GM12872 (cell line): ENCODE results near the gene NLRP12.

Source experiments
- TF ChIP-seq, protein P1 (sequence below): IDR thresholded peaks from 3 replicates; pipeline ENCODE4 v1.5.1; 2011; ENCODE audit warnings: low read depth, mild to moderate bottlenecking, low read length, moderate library complexity; ENCODE audit not compliant: insufficient read depth

Gene NLRP12

GRCh38 chr19:53867225-53868090 is 43.3 kb upstream of the NLRP12 start, which contains the start of gene MYADM:
Gene MYADM, plus strand, starts transcription at chr19:53867883. Its CDS starts 5,647 bp downstream, at chr19:53873530.
- TF ChIP-seq, protein P1, sequence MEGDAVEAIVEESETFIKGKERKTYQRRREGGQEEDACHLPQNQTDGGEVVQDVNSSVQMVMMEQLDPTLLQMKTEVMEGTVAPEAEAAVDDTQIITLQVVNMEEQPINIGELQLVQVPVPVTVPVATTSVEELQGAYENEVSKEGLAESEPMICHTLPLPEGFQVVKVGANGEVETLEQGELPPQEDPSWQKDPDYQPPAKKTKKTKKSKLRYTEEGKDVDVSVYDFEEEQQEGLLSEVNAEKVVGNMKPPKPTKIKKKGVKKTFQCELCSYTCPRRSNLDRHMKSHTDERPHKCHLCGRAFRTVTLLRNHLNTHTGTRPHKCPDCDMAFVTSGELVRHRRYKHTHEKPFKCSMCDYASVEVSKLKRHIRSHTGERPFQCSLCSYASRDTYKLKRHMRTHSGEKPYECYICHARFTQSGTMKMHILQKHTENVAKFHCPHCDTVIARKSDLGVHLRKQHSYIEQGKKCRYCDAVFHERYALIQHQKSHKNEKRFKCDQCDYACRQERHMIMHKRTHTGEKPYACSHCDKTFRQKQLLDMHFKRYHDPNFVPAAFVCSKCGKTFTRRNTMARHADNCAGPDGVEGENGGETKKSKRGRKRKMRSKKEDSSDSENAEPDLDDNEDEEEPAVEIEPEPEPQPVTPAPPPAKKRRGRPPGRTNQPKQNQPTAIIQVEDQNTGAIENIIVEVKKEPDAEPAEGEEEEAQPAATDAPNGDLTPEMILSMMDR = no peak

DNA sequence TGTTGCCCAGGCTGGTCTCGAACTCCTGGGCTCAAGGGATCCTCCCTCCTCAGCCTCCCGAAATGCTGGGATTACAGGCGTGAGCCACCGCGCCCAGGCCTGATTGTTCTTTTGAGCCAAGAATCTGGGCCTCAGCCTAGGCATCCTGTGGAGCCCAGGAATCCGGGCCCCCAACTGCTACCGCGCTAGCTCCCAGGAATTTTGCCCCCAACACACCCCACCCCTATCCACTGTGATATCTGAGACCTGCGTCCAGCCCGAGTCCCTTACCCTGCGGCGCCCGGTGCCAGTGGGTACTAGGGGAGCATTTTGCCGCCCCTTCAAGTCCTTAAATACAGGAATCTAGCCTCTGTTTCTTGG is 42.7 kb upstream of the NLRP12 start:
- TF ChIP-seq, protein P1 = no peak

GRCh38 chr19:53865918-53866864 is 42.1 kb upstream of the NLRP12 start:
- TF ChIP-seq, protein P1 = no peak

DNA sequence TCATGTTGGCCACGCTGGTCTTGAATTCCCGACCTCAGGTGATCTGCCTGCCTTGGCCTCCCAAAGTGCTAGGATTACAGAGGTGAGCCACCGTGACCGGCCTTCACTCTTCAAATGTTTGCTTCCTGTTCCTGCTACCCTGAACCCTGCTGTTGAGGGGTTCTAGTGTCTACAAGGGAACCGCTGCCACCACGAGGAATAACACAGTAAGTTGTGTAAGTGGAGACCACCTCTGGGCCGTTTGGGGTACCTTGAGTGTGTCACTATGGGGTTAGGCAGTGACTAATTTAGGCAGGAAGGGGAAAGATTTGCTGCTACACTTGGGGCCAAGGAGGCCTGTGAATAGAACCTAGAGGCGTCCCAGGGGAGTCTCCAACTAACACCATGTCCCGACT is 41.4 kb upstream of the NLRP12 start:
- TF ChIP-seq, protein P1 = no peak

DNA sequence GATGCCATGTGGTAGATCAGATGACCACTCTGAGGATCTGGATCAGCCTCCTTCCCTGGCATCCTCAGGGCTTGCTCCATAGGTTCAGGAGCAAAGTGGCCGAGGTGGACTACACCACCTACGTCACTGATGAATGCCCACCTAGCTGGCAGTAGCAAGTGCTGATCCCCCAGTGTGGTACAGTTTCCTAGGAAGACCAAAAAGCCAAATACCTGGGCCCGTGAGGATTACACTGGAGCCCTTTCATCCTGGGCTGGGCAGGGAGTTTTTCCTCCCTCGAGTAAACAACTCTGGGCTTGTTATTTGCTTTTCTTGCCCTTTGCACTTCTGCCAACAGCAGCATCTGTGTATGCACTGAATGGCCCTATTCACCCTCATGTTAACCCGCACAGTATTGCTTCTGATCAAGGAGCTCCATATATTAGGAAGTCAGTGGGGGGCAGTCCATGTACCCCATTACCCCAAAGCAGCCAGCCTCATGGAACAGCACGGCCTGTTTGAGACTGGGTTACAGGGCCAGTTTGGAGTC is 40.3 kb upstream of the NLRP12 start:
- TF ChIP-seq, protein P1 = no peak

DNA sequence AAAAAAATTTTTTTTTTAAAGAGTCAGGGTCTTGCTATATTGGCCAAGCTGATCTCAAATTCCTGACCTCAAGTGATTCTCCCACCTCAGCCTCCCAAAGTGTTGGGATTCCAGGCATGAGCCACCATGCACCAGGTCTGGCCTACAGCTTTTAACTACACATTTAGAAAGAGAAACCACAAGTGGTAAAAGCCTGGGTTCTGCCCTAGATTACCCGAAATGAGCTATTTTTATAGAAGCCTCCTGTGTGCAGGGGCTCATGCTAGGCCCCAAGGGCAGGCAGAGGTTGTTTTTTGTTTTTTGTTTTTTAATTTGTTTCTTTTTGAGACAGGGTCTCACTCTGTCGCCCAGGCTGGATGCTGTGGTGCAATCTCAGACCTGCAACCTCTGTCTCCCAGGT is 29.6 kb upstream of the NLRP12 start:
- TF ChIP-seq, protein P1 = no peak

GRCh38 chr19:53849237-53849676 is 25.1 kb upstream of the NLRP12 start:
- TF ChIP-seq, protein P1 = no peak
